GM19328 (cell line): ENCODE data around the gene IRF9.
A peak's percentile ranks its signal among the peaks of the same experiment; 100 is the strongest.

ENCODE experiments used
- ATAC-seq: cut with Tn5 transposase; IDR thresholded peaks from one replicate; pipeline ENCODE4 v1.9.1; 2021; ENCODE audit warnings: mild to moderate bottlenecking, moderate library complexity; ENCODE audit not compliant: unreplicated experiment

IRF9 gene

GRCh38 chr14:24131549-24131966 is 29.5 kb upstream of the IRF9 start:
- no peak for ATAC-seq

GRCh38 chr14:24132061-24132685 is 28.9 kb upstream of the IRF9 start:
- ATAC-seq = no peak

- ATAC-seq = no peak
Observed at GRCh38 chr14:24132976-24133375, 28.1 kb upstream of the IRF9 start.

GRCh38 chr14:24133735-24134134 is 27.3 kb upstream of the IRF9 start:
- ATAC-seq = no peak

- no peak for ATAC-seq
Observed at GRCh38 chr14:24135584-24135833, 25.6 kb upstream of the IRF9 start.

- peak; percentile 77 for ATAC-seq
Observed at GRCh38 chr14:24135834-24136683, 25.0 kb upstream of the IRF9 start, which contains the start of gene PSME1. Gene PSME1, plus strand, starts transcription at chr14:24136194. Its CDS starts 69 bp downstream, at chr14:24136263.

GRCh38 chr14:24136684-24137528 is 24.2 kb upstream of the IRF9 start:
- ATAC-seq = no peak

GRCh38 chr14:24137529-24138395 is 23.3 kb upstream of the IRF9 start:
- ATAC-seq = no peak

GRCh38 chr14:24138396-24139271 is 22.4 kb upstream of the IRF9 start:
- ATAC-seq = no peak

- ATAC-seq = no peak
Observed at GRCh38 chr14:24139272-24139934, 21.7 kb upstream of the IRF9 start.

- ATAC-seq = peak; percentile 90
Observed at GRCh38 chr14:24141097-24141880, 19.8 kb upstream of the IRF9 start, which contains the start of gene EMC9. Gene EMC9, minus strand, starts transcription at chr14:24141591. Its CDS starts 287 bp downstream, at chr14:24141304.

GRCh38 chr14:24143511-24143910 is 17.6 kb upstream of the IRF9 start:
- ATAC-seq = no peak

- ATAC-seq = no peak
Observed at GRCh38 chr14:24144451-24144850, 16.6 kb upstream of the IRF9 start.

- ATAC-seq = no peak
Observed at GRCh38 chr14:24145219-24145618, 15.8 kb upstream of the IRF9 start.

GRCh38 chr14:24145690-24146452 is 15.2 kb upstream of the IRF9 start:
- no peak for ATAC-seq

GRCh38 chr14:24146453-24146977 is 14.6 kb upstream of the IRF9 start, which contains the start of gene PSME2:
Gene PSME2, minus strand, starts transcription at chr14:24146610. Its CDS starts 29 bp downstream, at chr14:24146581.
- ATAC-seq = peak; percentile 57
